Left forelimb (tissue), 1 donor: ENCODE measurements around the gene ECSCR.
"Not testable (repeated sequence)": the region's sequence is repeated elsewhere in the genome, so short reads cannot be mapped to it uniquely, and the experiment has no call there.

ENCODE experiments used
- DNase-seq: peaks from one replicate; pipeline ENCODE4 v3.0.0-alpha.2; 2018; ENCODE audit warnings: low spot score

ECSCR gene

GRCh38 chr5:139413963-139414362 lies 48.6 kb downstream of the ECSCR start:
- DNase-seq, result no peak

DNA sequence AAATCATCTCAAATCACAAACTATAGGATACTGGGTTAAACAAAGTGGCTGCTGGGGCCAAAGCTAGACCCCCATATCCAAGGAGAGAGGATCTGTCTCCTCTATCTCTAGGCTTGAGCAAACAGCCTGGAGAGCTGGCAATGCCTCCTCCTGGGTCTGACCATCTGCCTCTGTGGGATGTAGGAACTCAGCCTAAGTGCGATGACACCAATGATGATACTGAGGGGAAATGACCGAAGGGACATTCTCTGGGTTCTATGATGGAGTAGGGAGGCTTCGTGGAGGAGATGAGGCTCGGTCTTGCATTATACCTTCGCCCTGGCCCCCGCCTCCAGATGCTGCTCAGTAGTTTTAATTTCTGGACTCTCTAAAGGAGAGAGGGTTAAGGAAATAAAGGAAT lies 49.4 kb downstream of the ECSCR start:
- DNase-seq, result no peak

DNA sequence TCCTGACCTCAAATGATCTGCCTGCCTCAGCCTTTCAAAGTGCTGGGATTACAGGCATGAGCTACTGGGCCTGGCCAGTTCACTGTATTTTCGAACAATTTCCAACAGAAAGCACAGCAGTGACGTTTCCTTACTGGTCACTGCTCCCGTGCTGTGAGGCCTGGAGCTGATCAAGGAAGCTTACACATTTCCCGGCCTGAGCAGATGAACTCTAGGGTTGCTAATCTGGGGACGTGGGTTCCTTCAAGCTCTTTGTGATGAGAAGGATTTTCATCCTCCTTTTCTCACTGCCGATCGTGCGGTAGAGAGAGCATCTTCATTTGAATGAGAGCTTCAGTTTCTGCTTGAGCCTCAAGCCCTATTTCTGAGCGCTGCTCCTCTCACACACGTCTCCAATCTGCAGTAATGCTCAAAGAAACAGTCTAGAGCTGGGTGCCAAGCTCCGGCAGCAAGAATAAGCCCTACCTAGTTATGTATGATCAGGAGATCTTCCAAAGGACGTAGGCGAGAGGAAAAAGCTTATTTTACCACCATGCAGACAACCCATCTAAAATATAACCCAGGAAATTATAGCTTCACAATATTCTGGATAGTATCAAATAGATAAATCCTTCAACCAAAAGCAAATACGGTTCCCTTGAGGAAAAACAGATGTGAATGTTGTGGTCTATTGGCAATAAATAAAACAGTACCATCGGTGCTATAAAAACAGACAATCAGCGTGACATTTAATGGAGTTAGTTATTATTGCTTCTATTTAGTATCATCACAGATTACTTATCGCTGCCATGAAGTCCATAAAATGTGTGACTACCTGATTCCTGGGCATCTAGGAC lies 51.3 kb downstream of the ECSCR start:
- no peak for DNase-seq

DNA sequence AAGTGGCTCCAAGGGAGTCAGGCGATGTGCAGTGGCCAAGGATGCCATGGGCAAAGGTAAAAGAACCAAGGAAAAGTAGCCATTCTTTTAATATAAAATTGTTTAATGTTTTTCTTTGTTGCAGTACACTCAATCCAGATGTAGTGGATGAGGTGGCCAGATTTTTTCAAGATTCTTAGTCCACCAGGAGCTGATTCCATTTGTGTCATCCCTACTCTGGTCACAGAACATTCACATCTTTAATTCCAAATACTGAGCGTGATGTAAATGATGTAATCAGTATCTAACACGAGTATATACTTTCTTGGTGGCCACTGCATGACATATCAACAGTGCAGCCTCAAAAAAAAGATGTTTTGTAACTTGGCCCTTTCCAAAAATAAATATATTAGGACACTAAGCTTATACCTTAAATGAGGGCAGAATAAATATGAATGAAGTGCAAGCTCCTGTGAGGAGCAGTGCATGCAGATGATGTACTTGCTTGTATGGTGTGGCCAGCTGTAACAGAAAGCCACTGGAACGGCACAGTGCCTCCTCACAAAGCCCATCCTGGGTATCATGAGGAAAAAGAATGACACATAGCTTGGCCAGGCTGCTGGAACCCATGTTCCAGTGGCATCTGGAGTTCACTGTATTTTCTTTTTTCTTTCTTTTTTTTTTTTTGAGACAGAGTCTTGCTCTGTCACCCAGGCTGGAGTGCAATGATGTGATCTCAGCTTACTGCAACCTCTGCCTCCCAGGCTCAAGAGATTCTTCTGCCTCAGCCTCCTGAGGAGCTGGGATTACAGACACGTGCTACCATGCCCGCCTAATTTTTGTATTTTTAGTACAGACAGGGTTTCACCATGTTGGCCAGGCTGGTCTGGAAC lies 52.2 kb downstream of the ECSCR start:
- no peak for DNase-seq

DNA sequence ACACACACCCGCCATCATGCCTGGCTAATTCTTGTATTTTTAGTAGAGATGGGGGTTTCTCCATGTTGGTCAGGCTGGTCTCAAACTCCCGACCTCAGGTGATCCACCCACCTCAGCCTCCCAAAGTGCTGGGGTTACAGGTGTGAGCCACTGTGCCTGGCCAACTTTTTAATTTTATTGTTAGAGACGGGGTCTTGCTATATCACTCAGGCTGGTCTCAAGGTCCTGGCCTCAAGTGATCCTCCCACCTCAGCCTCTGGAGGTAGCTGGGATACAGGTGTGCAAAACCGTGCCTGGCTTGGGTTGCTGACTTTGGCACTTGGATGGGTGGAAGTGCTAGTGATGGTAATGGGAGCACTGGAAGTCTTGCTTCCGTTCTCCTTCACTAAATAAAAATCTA lies 53.4 kb downstream of the ECSCR start:
- DNase-seq, result not testable (repeated sequence)

- no peak for DNase-seq
These were observed 54.4 kb downstream of the ECSCR start for GRCh38 chr5:139408191-139408590.

DNA sequence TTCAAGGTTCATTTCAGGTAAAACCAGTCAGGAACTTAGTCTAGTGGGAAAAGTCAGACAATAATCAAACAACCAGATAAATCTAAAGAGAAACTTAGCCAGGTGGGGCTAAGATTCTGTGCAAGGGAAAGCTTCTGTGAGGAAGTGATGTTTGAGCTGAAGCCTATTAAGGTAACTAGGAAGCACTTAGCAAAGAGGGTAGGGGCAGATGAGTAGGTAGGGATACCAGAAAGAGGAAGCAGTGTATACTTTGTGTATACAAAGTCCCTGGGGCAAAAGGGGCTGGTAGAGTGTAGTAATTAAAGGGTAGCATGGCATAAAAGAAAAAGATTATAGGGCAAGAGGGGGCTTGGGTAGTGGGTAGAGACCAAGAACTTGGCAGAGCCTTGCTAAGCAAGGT lies 55.0 kb downstream of the ECSCR start:
- DNase-seq, result no peak

DNA sequence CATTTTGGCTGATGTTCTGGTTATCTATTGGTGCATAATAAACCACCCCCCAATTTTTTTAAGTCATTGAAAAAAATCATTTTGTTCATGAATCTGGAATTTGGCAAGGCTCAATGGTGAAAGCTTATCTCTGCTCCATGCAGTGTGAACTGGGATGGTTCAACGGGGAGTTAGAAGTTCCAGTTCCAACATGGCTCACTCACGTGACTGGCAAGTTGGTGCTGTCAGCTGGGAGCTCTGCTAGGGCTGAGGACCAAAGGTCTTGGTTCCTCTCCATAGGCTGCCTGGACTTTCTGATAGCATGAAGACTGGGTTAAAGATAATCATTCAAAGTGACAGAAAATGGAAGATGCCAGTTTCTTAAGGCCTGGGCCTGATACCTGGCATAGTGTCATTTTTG lies 55.6 kb downstream of the ECSCR start:
- no peak for DNase-seq

- DNase-seq, result no peak
These were observed 58.1 kb downstream of the ECSCR start for GRCh38 chr5:139404484-139404840.

DNA sequence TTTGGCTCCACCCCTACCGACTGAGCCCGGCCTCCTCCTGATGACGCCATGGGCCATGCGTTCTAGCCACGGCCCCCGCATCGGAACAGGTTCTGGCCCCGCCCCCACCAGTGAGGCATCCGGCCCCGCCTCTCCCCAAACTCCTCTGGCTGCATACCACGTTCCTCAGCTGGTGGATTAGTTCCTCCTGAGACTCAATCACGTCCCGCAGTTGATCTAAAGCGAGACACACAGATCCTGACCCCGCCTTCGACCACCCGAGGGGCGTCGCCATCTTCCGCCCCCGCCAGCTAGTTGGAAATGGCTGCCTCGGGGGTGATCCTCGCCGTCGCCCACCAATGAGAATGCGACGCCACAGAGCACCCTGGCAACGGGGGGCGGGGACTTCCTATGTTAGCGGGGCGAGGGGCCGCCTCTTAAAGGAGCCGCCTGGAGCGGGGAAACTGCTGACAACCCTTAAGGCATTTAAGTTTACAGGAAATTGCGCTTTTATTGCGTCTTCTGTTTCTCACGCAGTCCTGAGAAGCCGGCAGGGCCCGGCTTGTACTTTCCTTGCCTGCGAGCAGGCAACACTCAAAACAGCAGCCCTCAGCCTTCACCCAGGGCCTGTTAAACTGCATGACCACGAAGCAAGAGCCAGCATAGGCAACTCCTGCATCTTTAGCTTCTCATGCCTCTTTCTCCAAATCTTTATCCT lies 58.6 kb downstream of the ECSCR start, which contains the start of gene SPATA24:
TSS of gene SPATA24 (minus strand) at position 303 of the 697 bp plus-strand sequence. CDS start at position 274, 29 bp downstream.
- DNase-seq, result peak; percentile 99

DNA sequence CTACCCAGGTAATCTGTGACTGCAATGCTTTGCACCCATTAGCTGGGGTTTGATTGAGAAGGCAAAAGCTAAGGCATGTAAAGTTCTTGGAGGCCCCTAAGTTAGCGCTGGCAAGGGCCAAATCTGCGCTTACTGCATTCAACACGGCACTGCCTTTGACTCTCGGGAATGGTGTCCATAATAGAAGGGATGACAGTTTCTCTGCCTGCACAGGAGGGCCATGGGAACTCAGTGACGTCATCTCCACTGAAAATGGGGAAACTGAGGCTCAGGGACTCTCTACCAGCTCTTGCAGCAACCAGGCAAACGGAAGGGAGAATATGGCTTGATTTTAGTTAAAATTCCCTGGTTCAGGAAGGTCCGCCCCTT lies 59.1 kb downstream of the ECSCR start:
- no peak for DNase-seq

GRCh38 chr5:139402561-139403158 lies 59.9 kb downstream of the ECSCR start:
- DNase-seq, result no peak

- DNase-seq, result no peak
These were observed 61.0 kb downstream of the ECSCR start for GRCh38 chr5:139401546-139401945.

GRCh38 chr5:139399501-139400121 lies 62.9 kb downstream of the ECSCR start:
- no peak for DNase-seq
